GM12878 (cell line): Measurements from ENCODE around the gene SCN10A. TPM values are rescaled to one million over a fixed set of nuclear protein-coding genes. Genes with fewer than 3 reads are reported as not detected.

Source experiments
- ATAC-seq: fragments of 200-7000 bp; cut with Tn5 transposase; 3 replicates; pipeline ENCODE4 v1.9.1; 2020; ENCODE audit warnings: mild to moderate bottlenecking, moderate library complexity
- BruUV-seq: library from RNA; stranded (reverse); fragments of 400-500 nt; replicated peaks from 2 replicates; lab custom pipeline; 2021; lab: Mats Ljungman, UMichigan
- CTCF ChIA-PET: fragments of 300-600 bp; sonication (Branson Sonifier 250); formaldehyde crosslinking; extraction: SDS; loops from one replicate; lab custom pipeline; 2021; ENCODE audit warnings: inconsistent platforms; lab: Yijun Ruan, JAX
- POLR2A ChIA-PET: fragments of 350-600 bp; formaldehyde crosslinking; extraction: SDS; loops from one replicate; lab custom pipeline; 2021; ENCODE audit warnings: inconsistent platforms; lab: Charles Lee
- RAD21 ChIA-PET: fragments of 300-600 bp; sonication (Branson Sonifier 250); formaldehyde crosslinking; loops from one replicate; lab custom pipeline; 2023; ENCODE audit warnings: antibody characterized with exemption; ENCODE audit not compliant: unreplicated experiment; lab: Charles Lee
- SMC1A ChIA-PET: fragments of 300-600 bp; sonication (Branson Sonifier 250); formaldehyde crosslinking; loops from one replicate; lab custom pipeline; 2023; ENCODE audit not compliant: unreplicated experiment, uncharacterized antibody; lab: Charles Lee
- DNase-seq: peaks from one replicate; pipeline ENCODE4 v3.0.0-alpha.2; 2011; ENCODE audit warnings: low read depth, low spot score
- FAIRE-seq: peaks from 3 replicates; lab custom pipeline; 2011; peaks lifted over from hg19 to GRCh38; lab: Jason Lieb, UNC
- H2AFZ ChIP-seq: 2 replicates; pipeline ENCODE4 v1.6.0; 2011; ENCODE audit warnings: low read depth, low read length, control low read depth; ENCODE audit not compliant: control insufficient read depth
- H3K27ac ChIP-seq: 2 replicates; pipeline ENCODE4 v1.5.1; 2011; ENCODE audit warnings: control low read depth; ENCODE audit not compliant: control insufficient read depth, insufficient read depth
- H3K27me3 ChIP-seq, 2 experiments: replicated peaks in 1 of 2; 2 replicates each; pipeline versions ENCODE4 v1.6.0 to v1.6.1; 2011; ENCODE audit warnings: low read length in 1 of 2; ENCODE audit not compliant: control insufficient read depth in 2 of 2, insufficient read depth in 2 of 2
- H3K36me3 ChIP-seq, 2 experiments: 2 replicates each; pipeline ENCODE4 v1.5.1; 2011; ENCODE audit warnings: low read length in 1 of 2; ENCODE audit not compliant: control insufficient read depth in 2 of 2, insufficient read depth in 2 of 2
- H3K4me1 ChIP-seq: 2 replicates; pipeline ENCODE4 v1.6.1; 2011; ENCODE audit warnings: mild to moderate bottlenecking, low read length, moderate library complexity, mixed read lengths; ENCODE audit not compliant: control insufficient read depth, insufficient read depth
- H3K4me2 ChIP-seq: 2 replicates; pipeline ENCODE4 v1.6.0; 2011; ENCODE audit warnings: control low read depth; ENCODE audit not compliant: control insufficient read depth, insufficient read depth
- H3K4me3 ChIP-seq: fragments of 200-600 bp; sonication (generic); 2 replicates; pipeline ENCODE4 v1.5.1; 2016
- H3K79me2 ChIP-seq: 2 replicates; pipeline ENCODE4 v1.6.0; 2011; ENCODE audit warnings: low read length; ENCODE audit not compliant: control insufficient read depth, insufficient read depth
- H3K9ac ChIP-seq: 2 replicates; pipeline ENCODE4 v1.8.0; 2011; ENCODE audit warnings: low read length, control low read depth, mixed read lengths; ENCODE audit not compliant: control insufficient read depth, insufficient read depth
- H3K9me3 ChIP-seq: replicated peaks from 3 replicates; pipeline ENCODE4 v1.5.1; 2011; ENCODE audit warnings: mild to moderate bottlenecking, low read length; ENCODE audit not compliant: control insufficient read depth, insufficient read depth
- H4K20me1 ChIP-seq: 2 replicates; pipeline ENCODE4 v1.6.0; 2011; ENCODE audit not compliant: control insufficient read depth, insufficient read depth
- CREM ChIP-seq: IDR thresholded peaks from 2 replicates; pipeline ENCODE4 v1.6.1; 2014; ENCODE audit warnings: antibody characterized with exemption, low read depth
- PAX5 ChIP-seq: IDR thresholded peaks from 2 replicates; pipeline ENCODE4 v1.6.1; 2011; ENCODE audit warnings: low read depth, low read length, borderline replicate concordance
- SUZ12 ChIP-seq: fragments of 200-600 bp; sonication (generic); IDR thresholded peaks from one replicate; pipeline ENCODE4 v1.6.1; 2018; ENCODE audit warnings: antibody characterized with exemption, mild to moderate bottlenecking; ENCODE audit not compliant: unreplicated experiment
- ZBTB40 ChIP-seq: fragments of 450-650 bp; IDR thresholded peaks from 2 replicates; pipeline ENCODE4 v1.6.1; 2016; ENCODE audit warnings: mild to moderate bottlenecking, moderate library complexity, borderline replicate concordance
- WGBS: methylation state at CpG from one replicate; pipeline ENCODE4 v1.1.6; 2016; ENCODE audit warnings: low lambda C conversion rate; ENCODE audit not compliant: insufficient replicate concordance, insufficient coverage; ENCODE audit errors: missing lambda C conversion rate; 5-methylcytosine and 5-hydroxymethylcytosine counted together
- in situ Hi-C: fragments of 300-500 bp; cut with MboI; formaldehyde crosslinking; loops from 9 replicates; pipeline ENCODE4 v1.14.3; 2018; ENCODE audit warnings: mixed read lengths
- intact Hi-C: fragments of 100-400 bp; cut with micrococcal nuclease; formaldehyde crosslinking; loops from one replicate; pipeline ENCODE4 v1.14.2; 2022; ENCODE audit not compliant: unreplicated experiment
- polyA plus RNA-seq, 11 experiments: library from polyadenylated mRNA; depleted of rRNA in 4 of 11; unstranded in 6 of 11; stranded (reverse) in 5 of 11; fragments of >200 nt; fragmentation: Nextera tagmentation in 4 of 11; fragmentation: Illumina TruSeq in 1 of 11; extraction: Ambion mirVana in 4 of 11; extraction: Trizol in 1 of 11; gene quantifications; 1 replicate in 1 of 11; 2 replicates in 10 of 11; pipeline versions ENCODE4 v1.2.1 to v1.2.3, GENCODE V29; 2011 to 2016; ENCODE audit warnings: inconsistent platforms in 2 of 11, missing spikeins in 2 of 11, low read depth in 1 of 11
- total RNA-seq, 4 experiments: library from RNA; depleted of rRNA in 3 of 4; stranded (reverse); fragments of >200 nt in 3 of 4; fragmentation: Illumina TruSeq in 1 of 4; extraction: Trizol in 1 of 4; gene quantifications; 2 replicates each; pipeline versions ENCODE4 v1.2.1 to v1.2.3, GENCODE V29; 2013 to 2021

Gene SCN10A
- total and polyA plus RNA-seq, 10 of the 15 experiments (the other 5 are each of a cell fraction or from before 2014, with no cell fraction given), result not detected

DNA sequence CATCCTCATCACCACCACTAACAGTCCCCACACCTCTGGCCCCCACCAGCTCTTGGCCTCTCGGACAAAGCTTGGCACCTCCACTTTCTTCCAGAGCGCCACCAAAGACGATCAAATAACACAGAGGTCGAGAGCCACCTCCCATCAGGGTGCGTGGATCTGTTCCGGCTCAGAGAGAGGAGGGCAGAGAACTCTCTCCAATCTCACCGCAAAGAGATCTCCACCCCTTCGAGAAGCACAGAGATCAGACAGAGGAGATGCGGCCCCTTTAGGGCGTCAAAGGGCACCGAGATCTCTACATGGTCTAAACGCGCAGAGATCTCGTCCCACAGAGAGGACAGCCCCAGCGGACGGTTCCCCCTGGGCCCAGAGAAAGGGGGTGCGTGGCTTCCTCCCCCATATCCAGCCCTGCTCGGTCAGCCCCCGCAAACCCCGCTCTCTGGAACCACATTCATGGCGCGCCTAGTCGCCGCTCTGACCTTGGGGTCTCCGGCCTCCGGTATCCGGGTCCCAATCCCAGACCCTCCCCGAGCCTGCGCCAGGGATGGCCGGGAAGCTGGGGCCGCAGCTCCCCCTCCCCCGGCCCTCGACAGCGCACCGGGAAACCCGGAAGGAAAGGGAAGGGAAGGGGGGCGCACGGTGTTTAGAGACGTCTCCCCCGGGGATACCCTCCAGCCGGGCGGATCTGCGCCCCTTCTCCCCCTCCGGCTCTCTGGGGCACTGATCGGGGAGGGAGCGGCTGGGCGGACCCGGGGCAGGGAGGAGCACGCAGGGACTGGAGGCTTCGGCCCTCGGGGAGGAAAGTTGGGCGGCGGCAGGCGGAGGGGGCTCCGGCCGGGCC lies 167.1 kb downstream of the SCN10A start:
- Histone ChIP-seq H3K27me3 (peaks cover 9 to 12% of the 10 kb centered on the region in 2 experiments; a peak in 3 of 4 replicates), H3K4me2 (peak overlapping the region; percentile 58), H3K79me2 (no peaks in the 10 kb centered on the region), H3K4me3 (no peak overlapping the region), H3K9ac (no peak overlapping the region), H3K9me3 (no peaks in the 10 kb centered on the region; the same call in 2 of the 3 replicates), H3K27ac (no peak overlapping the region), H4K20me1 (0 out of 2 replicates have a peak, but pooled peaks cover 2% of the 10 kb centered on the region), H2AFZ (no peak overlapping the region), H3K36me3 (no peaks in the 10 kb centered on the region), H3K4me1 (no peaks in the 10 kb centered on the region; the same call in 1 of the 2 replicates)
- 41% methylated on average over 44 of the region's 56 CpGs for WGBS
- ChIA-PET CTCF (no interaction called here), POLR2A (no interaction called here), SMC1A (interaction anchor here (0.8 kb wide), 1 partner anchor 351 kb away, joined by 3 read pairs; no protein-coding TSS in a partner anchor), RAD21 (no interaction called here)
- TF ChIP-seq PAX5 (no peak), ZBTB40 (no peak), CREM (no peak), SUZ12 (peak; percentile 89)
- FAIRE-seq, result no peak
- in situ Hi-C loops (loop anchor here (5.0 kb wide), 1 partner anchor 127 kb away; no protein-coding TSS in a partner anchor), intact Hi-C loops (loop anchor here (5.0 kb wide), 1 partner anchor 383 kb away; no protein-coding TSS in a partner anchor)
- DNase-seq, result no peak
- no TSS peak for BruUV-seq
- ATAC-seq, result no peak
